ENCODE data around the gene KCNIP3. TPM values are rescaled to one million over a fixed set of nuclear protein-coding genes. Genes with fewer than 3 reads are reported as not detected.
A peak's percentile ranks its signal among the peaks of the same experiment; 100 is the strongest.

Gene KCNIP3
- total RNA-seq, 1 donor from 2014 or later, result 7.3 TPM

GRCh38 chr2:95307036-95307435 is 9.9 kb downstream of the KCNIP3 start:
- H3K27me3 Mint-ChIP-seq (ENCODE audit: unreplicated experiment), result peaks cover 10% of the 10 kb centered on the region
- H3K36me3 Mint-ChIP-seq (ENCODE audit: unreplicated experiment), result no peaks in the 10 kb centered on the region
- TF ChIP-seq CTCF (IDR thresholded peaks at IDR 0.05; ENCODE audit: partially characterized antibody, unreplicated experiment), result no peak
- peaks cover 20% of the 10 kb centered on the region for H3K4me1 Mint-ChIP-seq (ENCODE audit: low read depth, unreplicated experiment)
- H3K4me3 Mint-ChIP-seq (ENCODE audit: unreplicated experiment), result no peak overlapping the region
- DNase-seq, result no peak
- H3K27ac Mint-ChIP-seq (ENCODE audit: unreplicated experiment), result no peak overlapping the region
- H3K9me3 Mint-ChIP-seq (ENCODE audit: unreplicated experiment), result peaks cover 7% of the 10 kb centered on the region

GRCh38 chr2:95307878-95308277 is 10.7 kb downstream of the KCNIP3 start:
- Mint-ChIP-seq H3K27me3 (ENCODE audit: unreplicated experiment) (peaks cover 10% of the 10 kb centered on the region), H3K4me1 (ENCODE audit: low read depth, unreplicated experiment) (peaks cover 18% of the 10 kb centered on the region), H3K27ac (ENCODE audit: unreplicated experiment) (peak overlapping the region; percentile 13), H3K9me3 (ENCODE audit: unreplicated experiment) (peaks cover 7% of the 10 kb centered on the region), H3K36me3 (ENCODE audit: unreplicated experiment) (no peaks in the 10 kb centered on the region), H3K4me3 (ENCODE audit: unreplicated experiment) (no peak overlapping the region)
- DNase-seq, result no peak
- TF ChIP-seq CTCF (IDR thresholded peaks at IDR 0.05; ENCODE audit: partially characterized antibody, unreplicated experiment), result no peak

GRCh38 chr2:95308426-95308990 is 11.4 kb downstream of the KCNIP3 start:
- H3K4me3 Mint-ChIP-seq (ENCODE audit: unreplicated experiment), result no peak overlapping the region
- no peak for DNase-seq
- H3K27me3 Mint-ChIP-seq (ENCODE audit: unreplicated experiment), result peaks cover 12% of the 10 kb centered on the region
- no peak overlapping the region for H3K27ac Mint-ChIP-seq (ENCODE audit: unreplicated experiment)
- peaks cover 6% of the 10 kb centered on the region for H3K9me3 Mint-ChIP-seq (ENCODE audit: unreplicated experiment)
- TF ChIP-seq CTCF (IDR thresholded peaks at IDR 0.05; ENCODE audit: partially characterized antibody, unreplicated experiment), result no peak
- peaks cover 13% of the 10 kb centered on the region for H3K4me1 Mint-ChIP-seq (ENCODE audit: low read depth, unreplicated experiment)
- no peaks in the 10 kb centered on the region for H3K36me3 Mint-ChIP-seq (ENCODE audit: unreplicated experiment)

GRCh38 chr2:95309599-95309998 is 12.5 kb downstream of the KCNIP3 start:
- no peak overlapping the region for H3K4me3 Mint-ChIP-seq (ENCODE audit: unreplicated experiment)
- no peak for TF ChIP-seq CTCF (IDR thresholded peaks at IDR 0.05; ENCODE audit: partially characterized antibody, unreplicated experiment)
- DNase-seq, result no peak
- H3K36me3 Mint-ChIP-seq (ENCODE audit: unreplicated experiment), result no peaks in the 10 kb centered on the region
- H3K9me3 Mint-ChIP-seq (ENCODE audit: unreplicated experiment), result peaks cover 7% of the 10 kb centered on the region
- H3K4me1 Mint-ChIP-seq (ENCODE audit: low read depth, unreplicated experiment), result peaks cover 12% of the 10 kb centered on the region
- H3K27ac Mint-ChIP-seq (ENCODE audit: unreplicated experiment), result no peak overlapping the region
- peaks cover 12% of the 10 kb centered on the region for H3K27me3 Mint-ChIP-seq (ENCODE audit: unreplicated experiment)

- no peak for TF ChIP-seq CTCF (IDR thresholded peaks at IDR 0.05; ENCODE audit: partially characterized antibody, unreplicated experiment)
- Mint-ChIP-seq H3K9me3 (ENCODE audit: unreplicated experiment) (peaks cover 10% of the 10 kb centered on the region), H3K36me3 (ENCODE audit: unreplicated experiment) (no peaks in the 10 kb centered on the region)
Measured at GRCh38 chr2:95310216-95310615, 13.1 kb downstream of the KCNIP3 start.

More at GRCh38 chr2:95310216-95310615, 13.1 kb downstream of the KCNIP3 start:
- peaks cover 14% of the 10 kb centered on the region for H3K27me3 Mint-ChIP-seq (ENCODE audit: unreplicated experiment)
- no peak for DNase-seq
- peaks cover 15% of the 10 kb centered on the region for H3K4me1 Mint-ChIP-seq (ENCODE audit: low read depth, unreplicated experiment)
- H3K4me3 Mint-ChIP-seq (ENCODE audit: unreplicated experiment), result no peak overlapping the region
- H3K27ac Mint-ChIP-seq (ENCODE audit: unreplicated experiment), result no peak overlapping the region
